ENCODE measurements around the gene CRYBG2.

DNA sequence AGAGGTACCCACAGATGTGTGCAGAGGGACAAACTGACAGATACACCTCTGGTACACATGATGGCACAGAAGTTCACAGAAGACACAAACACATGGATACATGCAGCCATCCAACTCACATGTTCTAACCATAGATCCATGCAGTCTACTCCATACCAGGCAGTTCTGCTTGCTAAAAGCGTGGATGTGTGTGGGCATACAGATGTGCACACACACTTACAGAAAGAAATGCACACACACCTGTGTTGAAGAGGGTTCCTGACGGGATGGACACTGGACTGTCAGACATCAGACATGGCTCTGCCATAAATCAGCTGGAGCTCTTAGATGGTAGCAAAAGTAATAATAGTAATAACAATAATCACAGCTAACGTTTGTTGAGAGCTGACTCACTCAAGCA, 29.4 kb downstream of the CRYBG2 start:
- TF ChIP-seq, protein P1, sequence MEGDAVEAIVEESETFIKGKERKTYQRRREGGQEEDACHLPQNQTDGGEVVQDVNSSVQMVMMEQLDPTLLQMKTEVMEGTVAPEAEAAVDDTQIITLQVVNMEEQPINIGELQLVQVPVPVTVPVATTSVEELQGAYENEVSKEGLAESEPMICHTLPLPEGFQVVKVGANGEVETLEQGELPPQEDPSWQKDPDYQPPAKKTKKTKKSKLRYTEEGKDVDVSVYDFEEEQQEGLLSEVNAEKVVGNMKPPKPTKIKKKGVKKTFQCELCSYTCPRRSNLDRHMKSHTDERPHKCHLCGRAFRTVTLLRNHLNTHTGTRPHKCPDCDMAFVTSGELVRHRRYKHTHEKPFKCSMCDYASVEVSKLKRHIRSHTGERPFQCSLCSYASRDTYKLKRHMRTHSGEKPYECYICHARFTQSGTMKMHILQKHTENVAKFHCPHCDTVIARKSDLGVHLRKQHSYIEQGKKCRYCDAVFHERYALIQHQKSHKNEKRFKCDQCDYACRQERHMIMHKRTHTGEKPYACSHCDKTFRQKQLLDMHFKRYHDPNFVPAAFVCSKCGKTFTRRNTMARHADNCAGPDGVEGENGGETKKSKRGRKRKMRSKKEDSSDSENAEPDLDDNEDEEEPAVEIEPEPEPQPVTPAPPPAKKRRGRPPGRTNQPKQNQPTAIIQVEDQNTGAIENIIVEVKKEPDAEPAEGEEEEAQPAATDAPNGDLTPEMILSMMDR (IDR thresholded peaks at IDR 0.05) = no peak
- TF ChIP-seq POLR2A (IDR thresholded peaks at IDR 0.05) = no peak

Data from tibial nerve (tissue), 3 donors.